ENCODE results near the gene PHETA1.

The PHETA1 gene

DNA sequence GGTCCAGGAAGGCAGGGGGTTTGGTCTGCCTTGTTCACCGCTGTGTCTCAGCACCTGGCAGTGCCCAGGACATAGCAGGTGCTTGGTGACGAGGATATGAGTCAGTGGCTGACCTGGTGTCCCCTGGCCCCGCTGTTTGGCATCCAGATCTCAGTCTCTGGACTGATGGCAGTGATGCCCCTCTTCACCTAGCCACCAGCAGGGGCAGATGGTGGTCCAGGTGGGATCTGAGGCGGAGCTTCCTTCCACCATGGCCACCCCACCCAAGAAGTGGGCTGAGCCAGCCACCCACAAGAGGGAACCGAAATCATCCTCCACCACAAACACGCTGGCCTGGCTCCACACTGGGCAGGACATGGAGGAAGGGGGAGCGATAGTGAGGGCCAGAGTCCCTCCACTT is 20.7 kb upstream of the PHETA1 start:
- Histone ChIP-seq H3K36me3 (ENCODE audit: control insufficient read depth, low read length) (no peaks in the 10 kb centered on the region), H3K79me2 (ENCODE audit: control insufficient read depth, low read length) (no peaks in the 10 kb centered on the region), H3K4me2 (ENCODE audit: low read length) (no peak overlapping the region), H3K27me3 (ENCODE audit: control insufficient read depth, low read length) (peaks cover 3% of the 10 kb centered on the region; the same call in 1 of the 2 replicates), H3K9me2 (replicated peaks; ENCODE audit: control insufficient read depth, low read length) (no peaks in the 10 kb centered on the region), H3K27ac (ENCODE audit: low read depth, low read length) (no peak overlapping the region), H3K4me3 (ENCODE audit: low read length) (no peak overlapping the region), H3F3A (ENCODE audit: control insufficient read depth, insufficient read depth) (no peaks in the 10 kb centered on the region), H4K20me1 (ENCODE audit: control insufficient read depth, insufficient read depth, low read depth, low read length) (no peaks in the 10 kb centered on the region), H3K9me3 (ENCODE audit: control insufficient read depth, insufficient read depth, low read length) (no peaks in the 10 kb centered on the region), H3K4me1 (ENCODE audit: control insufficient read depth, low read length) (no peaks in the 10 kb centered on the region)
- TF ChIP-seq EZH2phosphoT487 (IDR thresholded peaks at IDR 0.05; ENCODE audit: borderline replicate concordance, low read length) = no peak
- TF ChIP-seq, protein P1, sequence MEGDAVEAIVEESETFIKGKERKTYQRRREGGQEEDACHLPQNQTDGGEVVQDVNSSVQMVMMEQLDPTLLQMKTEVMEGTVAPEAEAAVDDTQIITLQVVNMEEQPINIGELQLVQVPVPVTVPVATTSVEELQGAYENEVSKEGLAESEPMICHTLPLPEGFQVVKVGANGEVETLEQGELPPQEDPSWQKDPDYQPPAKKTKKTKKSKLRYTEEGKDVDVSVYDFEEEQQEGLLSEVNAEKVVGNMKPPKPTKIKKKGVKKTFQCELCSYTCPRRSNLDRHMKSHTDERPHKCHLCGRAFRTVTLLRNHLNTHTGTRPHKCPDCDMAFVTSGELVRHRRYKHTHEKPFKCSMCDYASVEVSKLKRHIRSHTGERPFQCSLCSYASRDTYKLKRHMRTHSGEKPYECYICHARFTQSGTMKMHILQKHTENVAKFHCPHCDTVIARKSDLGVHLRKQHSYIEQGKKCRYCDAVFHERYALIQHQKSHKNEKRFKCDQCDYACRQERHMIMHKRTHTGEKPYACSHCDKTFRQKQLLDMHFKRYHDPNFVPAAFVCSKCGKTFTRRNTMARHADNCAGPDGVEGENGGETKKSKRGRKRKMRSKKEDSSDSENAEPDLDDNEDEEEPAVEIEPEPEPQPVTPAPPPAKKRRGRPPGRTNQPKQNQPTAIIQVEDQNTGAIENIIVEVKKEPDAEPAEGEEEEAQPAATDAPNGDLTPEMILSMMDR (IDR thresholded peaks at IDR 0.05; ENCODE audit: low read depth, low read length, poor library complexity, severe bottlenecking) = no peak

DNA sequence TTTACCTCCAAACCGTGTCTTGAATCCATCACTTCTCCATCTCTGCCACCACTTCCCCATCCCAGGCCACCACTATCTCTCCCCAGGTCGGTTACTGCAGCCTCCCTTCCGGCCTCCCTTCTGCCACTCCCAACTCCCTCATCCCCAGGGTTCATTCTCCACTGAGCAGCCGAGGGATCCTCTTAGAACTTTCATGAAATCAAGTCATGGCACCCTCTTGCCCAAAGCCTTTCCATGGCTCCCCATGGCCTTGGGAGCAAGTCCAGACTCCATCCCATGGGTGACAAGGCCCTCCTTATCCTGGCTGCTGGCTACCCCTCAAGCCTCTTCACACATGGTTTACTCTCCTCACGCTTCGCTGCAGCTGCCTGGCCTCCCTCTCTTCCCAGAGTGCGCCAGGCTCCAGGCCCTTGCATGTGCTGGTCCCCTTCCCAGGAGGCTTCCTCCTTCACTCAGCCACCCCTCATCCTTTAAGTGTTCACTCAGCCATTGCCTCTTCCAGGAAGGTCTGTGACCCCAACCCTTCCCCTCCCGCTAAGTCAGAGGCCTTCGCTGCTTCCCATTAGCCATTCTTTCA is 18.9 kb upstream of the PHETA1 start:
- no peaks in the 10 kb centered on the region for H3K4me1 ChIP-seq (ENCODE audit: control insufficient read depth, low read length)
- no peak overlapping the region for H3K4me2 ChIP-seq (ENCODE audit: low read length)
- no peaks in the 10 kb centered on the region for H3K9me3 ChIP-seq (ENCODE audit: control insufficient read depth, insufficient read depth, low read length)
- no peaks in the 10 kb centered on the region for H4K20me1 ChIP-seq (ENCODE audit: control insufficient read depth, insufficient read depth, low read depth, low read length)
- H3K36me3 ChIP-seq (ENCODE audit: control insufficient read depth, low read length) = no peaks in the 10 kb centered on the region
- no peaks in the 10 kb centered on the region for H3F3A ChIP-seq (ENCODE audit: control insufficient read depth, insufficient read depth)
- H3K4me3 ChIP-seq (ENCODE audit: low read length) = no peak overlapping the region
- H3K79me2 ChIP-seq (ENCODE audit: control insufficient read depth, low read length) = no peaks in the 10 kb centered on the region
- TF ChIP-seq EZH2phosphoT487 (IDR thresholded peaks at IDR 0.05; ENCODE audit: borderline replicate concordance, low read length) = no peak
- TF ChIP-seq, protein P1 (IDR thresholded peaks at IDR 0.05; ENCODE audit: low read depth, low read length, poor library complexity, severe bottlenecking) = no peak
- no peaks in the 10 kb centered on the region for H3K9me2 ChIP-seq (replicated peaks; ENCODE audit: control insufficient read depth, low read length)
- peaks cover 6% of the 10 kb centered on the region for H3K27me3 ChIP-seq (ENCODE audit: control insufficient read depth, low read length)
- no peak overlapping the region for H3K27ac ChIP-seq (ENCODE audit: low read depth, low read length)

DNA sequence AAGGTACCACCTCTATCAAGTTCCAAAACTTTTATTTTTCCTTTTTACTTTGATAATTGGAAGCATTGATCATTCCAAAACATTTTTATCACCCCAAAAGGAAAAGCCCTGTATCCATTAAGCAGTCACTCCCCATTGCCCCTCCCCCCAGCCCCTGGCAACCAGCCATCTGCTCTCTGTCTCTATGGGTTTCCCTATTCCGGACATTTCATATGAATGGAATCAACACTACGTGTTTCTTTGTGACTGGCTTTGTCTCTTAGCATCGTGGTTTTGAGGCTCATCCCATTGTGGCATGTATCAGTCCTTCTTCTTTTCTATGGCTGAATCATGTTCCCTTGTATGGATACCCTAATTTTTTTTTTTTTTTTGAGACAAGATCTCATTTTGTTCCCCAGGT is 18.0 kb upstream of the PHETA1 start:
- Histone ChIP-seq H3K9me3 (ENCODE audit: control insufficient read depth, insufficient read depth, low read length) (no peaks in the 10 kb centered on the region), H3K79me2 (ENCODE audit: control insufficient read depth, low read length) (no peaks in the 10 kb centered on the region), H3K9me2 (replicated peaks; ENCODE audit: control insufficient read depth, low read length) (no peaks in the 10 kb centered on the region), H3F3A (ENCODE audit: control insufficient read depth, insufficient read depth) (no peaks in the 10 kb centered on the region), H3K4me3 (ENCODE audit: low read length) (no peak overlapping the region), H3K4me2 (ENCODE audit: low read length) (no peak overlapping the region), H3K4me1 (ENCODE audit: control insufficient read depth, low read length) (no peaks in the 10 kb centered on the region), H3K27ac (ENCODE audit: low read depth, low read length) (no peak overlapping the region), H3K27me3 (ENCODE audit: control insufficient read depth, low read length) (peaks cover 7% of the 10 kb centered on the region), H3K36me3 (ENCODE audit: control insufficient read depth, low read length) (no peaks in the 10 kb centered on the region), H4K20me1 (ENCODE audit: control insufficient read depth, insufficient read depth, low read depth, low read length) (no peaks in the 10 kb centered on the region)
- TF ChIP-seq EZH2phosphoT487 (IDR thresholded peaks at IDR 0.05; ENCODE audit: borderline replicate concordance, low read length) = no peak
- TF ChIP-seq, protein P1 (IDR thresholded peaks at IDR 0.05; ENCODE audit: low read depth, low read length, poor library complexity, severe bottlenecking) = no peak
